Tibial nerve (tissue), 3 donors: ENCODE data around the gene MCHR1.

Source experiments
- POLR2A ChIP-seq, 2 donors: fragments of 450-650 bp; IDR thresholded peaks; one replicate each; pipeline ENCODE4 v1.6.1; 2017; ENCODE audit warnings: antibody characterized with exemption in 2 of 2, mild to moderate bottlenecking in 2 of 2, moderate library complexity in 2 of 2
- TF ChIP-seq, protein P1 (sequence below), 5 experiments: fragments of 200-600 bp in 3 of 5; fragments of 450-650 bp in 2 of 5; sonication (generic) in 3 of 5; IDR thresholded peaks; one replicate each; pipeline ENCODE4 v1.5.1; 2016 to 2019; ENCODE audit warnings: antibody characterized with exemption in 5 of 5, mild to moderate bottlenecking in 3 of 5, moderate library complexity in 2 of 5

DNA sequence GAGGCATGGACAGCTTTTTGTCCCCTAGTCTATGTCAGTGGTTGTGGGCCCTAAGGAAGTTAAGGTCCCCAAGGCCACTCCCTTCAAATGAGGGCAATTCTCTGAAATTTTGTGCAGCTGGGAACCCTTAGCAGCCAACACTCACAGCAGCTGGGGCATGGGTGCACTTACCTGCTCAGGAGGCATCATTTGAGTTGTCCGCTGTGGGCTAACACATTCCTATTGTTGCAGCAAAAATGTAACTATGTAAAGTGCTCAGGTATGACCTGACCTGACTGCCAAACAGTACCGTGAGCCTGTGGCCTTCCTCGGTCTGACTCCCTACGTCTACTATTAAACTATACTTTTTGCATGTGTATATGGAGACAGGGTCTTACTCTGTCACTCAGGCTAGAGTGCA is 37.0 kb upstream of the MCHR1 start:
- TF ChIP-seq POLR2A (IDR thresholded peaks at IDR 0.05) = no peak
- TF ChIP-seq, protein P1, sequence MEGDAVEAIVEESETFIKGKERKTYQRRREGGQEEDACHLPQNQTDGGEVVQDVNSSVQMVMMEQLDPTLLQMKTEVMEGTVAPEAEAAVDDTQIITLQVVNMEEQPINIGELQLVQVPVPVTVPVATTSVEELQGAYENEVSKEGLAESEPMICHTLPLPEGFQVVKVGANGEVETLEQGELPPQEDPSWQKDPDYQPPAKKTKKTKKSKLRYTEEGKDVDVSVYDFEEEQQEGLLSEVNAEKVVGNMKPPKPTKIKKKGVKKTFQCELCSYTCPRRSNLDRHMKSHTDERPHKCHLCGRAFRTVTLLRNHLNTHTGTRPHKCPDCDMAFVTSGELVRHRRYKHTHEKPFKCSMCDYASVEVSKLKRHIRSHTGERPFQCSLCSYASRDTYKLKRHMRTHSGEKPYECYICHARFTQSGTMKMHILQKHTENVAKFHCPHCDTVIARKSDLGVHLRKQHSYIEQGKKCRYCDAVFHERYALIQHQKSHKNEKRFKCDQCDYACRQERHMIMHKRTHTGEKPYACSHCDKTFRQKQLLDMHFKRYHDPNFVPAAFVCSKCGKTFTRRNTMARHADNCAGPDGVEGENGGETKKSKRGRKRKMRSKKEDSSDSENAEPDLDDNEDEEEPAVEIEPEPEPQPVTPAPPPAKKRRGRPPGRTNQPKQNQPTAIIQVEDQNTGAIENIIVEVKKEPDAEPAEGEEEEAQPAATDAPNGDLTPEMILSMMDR (IDR thresholded peaks at IDR 0.05) = no peak
